Ishikawa (cell line): ENCODE results near the gene RPRM.

Experiments
- CEBPB ChIP-seq: IDR thresholded peaks from 2 replicates; pipeline ENCODE4 v1.6.1; 2012
- CREB1 ChIP-seq: IDR thresholded peaks from 2 replicates; pipeline ENCODE4 v1.6.1; 2012; ENCODE audit warnings: low read depth
- EGR1 ChIP-seq: IDR thresholded peaks from 2 replicates; pipeline ENCODE4 v1.6.1; 2012
- EP300 ChIP-seq: IDR thresholded peaks from 2 replicates; pipeline ENCODE4 v1.6.1; 2012; ENCODE audit warnings: borderline replicate concordance
- FOXM1 ChIP-seq: IDR thresholded peaks from 2 replicates; pipeline ENCODE4 v1.6.1; 2012; ENCODE audit warnings: low read depth, borderline replicate concordance
- NFIC ChIP-seq: IDR thresholded peaks from 2 replicates; pipeline ENCODE4 v1.6.1; 2012
- RAD21 ChIP-seq: IDR thresholded peaks from 2 replicates; pipeline ENCODE4 v1.6.1; 2012; ENCODE audit warnings: low read depth
- REST ChIP-seq: IDR thresholded peaks from 2 replicates; pipeline ENCODE4 v1.6.1; 2012; ENCODE audit warnings: low read depth, mild to moderate bottlenecking
- TAF1 ChIP-seq: IDR thresholded peaks from 2 replicates; pipeline ENCODE4 v1.6.1; 2012; ENCODE audit warnings: low read depth, mild to moderate bottlenecking
- TCF12 ChIP-seq: IDR thresholded peaks from 2 replicates; pipeline ENCODE4 v1.6.1; 2012; ENCODE audit warnings: low read depth
- TEAD4 ChIP-seq: IDR thresholded peaks from 2 replicates; pipeline ENCODE4 v1.6.1; 2012
- USF1 ChIP-seq: IDR thresholded peaks from 2 replicates; pipeline ENCODE4 v1.6.1; 2012
- YY1 ChIP-seq: IDR thresholded peaks from 2 replicates; pipeline ENCODE4 v1.6.1; 2012; ENCODE audit warnings: low read depth
- ZBTB7A ChIP-seq: IDR thresholded peaks from 2 replicates; pipeline ENCODE4 v1.6.1; 2012; ENCODE audit warnings: low read depth
- TF ChIP-seq, protein P1 (sequence below): IDR thresholded peaks from 2 replicates; pipeline ENCODE4 v1.6.1; 2012

RPRM gene

GRCh38 chr2:153455861-153456260 lies 22.7 kb downstream of the RPRM start:
- TF ChIP-seq CEBPB (no peak), TEAD4 (no peak), YY1 (no peak), NFIC (no peak), RAD21 (no peak), REST (no peak), EGR1 (no peak), TCF12 (no peak), CREB1 (no peak), USF1 (no peak), EP300 (no peak), FOXM1 (no peak), ZBTB7A (no peak), TAF1 (no peak)
- TF ChIP-seq, protein P1, sequence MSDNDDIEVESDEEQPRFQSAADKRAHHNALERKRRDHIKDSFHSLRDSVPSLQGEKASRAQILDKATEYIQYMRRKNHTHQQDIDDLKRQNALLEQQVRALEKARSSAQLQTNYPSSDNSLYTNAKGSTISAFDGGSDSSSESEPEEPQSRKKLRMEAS = no peak

GRCh38 chr2:153455403-153455802 lies 23.2 kb downstream of the RPRM start:
- TF ChIP-seq EGR1 (no peak), FOXM1 (no peak), TAF1 (no peak), TCF12 (no peak), ZBTB7A (no peak)
- TF ChIP-seq, protein P1 = no peak

- TF ChIP-seq TEAD4 (no peak), USF1 (no peak), FOXM1 (no peak), YY1 (no peak), TCF12 (no peak), REST (no peak), NFIC (no peak), CEBPB (no peak), TAF1 (no peak), EGR1 (no peak), CREB1 (no peak), RAD21 (no peak), EP300 (no peak)
- TF ChIP-seq, protein P1 = no peak
Measured at GRCh38 chr2:153451611-153452010, 27.0 kb downstream of the RPRM start.

DNA sequence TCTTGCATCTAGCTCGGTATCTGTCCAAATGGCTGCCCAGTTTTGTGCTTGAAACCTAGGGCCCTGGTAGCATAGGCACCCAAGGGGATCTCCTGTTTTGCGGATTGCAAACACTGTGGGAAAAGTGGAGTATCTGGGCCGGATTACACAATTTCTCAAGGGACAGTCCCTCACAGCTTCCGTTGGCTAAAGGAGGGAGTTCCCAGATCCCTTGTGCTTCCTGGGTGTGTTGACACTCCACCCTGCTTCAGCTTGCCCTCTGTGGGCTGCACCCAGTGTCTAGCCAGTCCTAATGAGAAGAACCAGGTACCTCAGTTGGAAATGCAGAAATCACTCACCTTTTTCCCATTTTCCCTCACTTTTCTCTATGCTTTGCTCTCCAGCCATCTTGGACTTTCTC lies 35.5 kb downstream of the RPRM start:
- no peak for TF ChIP-seq RAD21
- no peak for TF ChIP-seq FOXM1
- TF ChIP-seq USF1 = no peak
- TF ChIP-seq REST = no peak
- no peak for TF ChIP-seq EP300
- TF ChIP-seq TEAD4 = no peak
- no peak for TF ChIP-seq ZBTB7A
- TF ChIP-seq TCF12 = no peak
- TF ChIP-seq CREB1 = no peak
- TF ChIP-seq, protein P1 = no peak
- no peak for TF ChIP-seq YY1
- no peak for TF ChIP-seq TAF1
- TF ChIP-seq NFIC = no peak
- no peak for TF ChIP-seq CEBPB
- TF ChIP-seq EGR1 = no peak
